Stimulated activated CD8-positive, alpha-beta memory T cell treated with anti-CD3 and anti-CD28 coated beads, Interleukin-7, amount 100 ng/mL, for 4 hours (primary cell): ENCODE results near the gene SLC24A5.

Experiments used
- DNase-seq, 2 donors: peaks; one replicate each; pipeline ENCODE4 v3.0.0-alpha.2; 2020; ENCODE audit warnings: low read depth in 2 of 2

Gene SLC24A5

GRCh38 chr15:48112242-48112641 is 8.5 kb upstream of the SLC24A5 start:
- DNase-seq: no peak

DNA sequence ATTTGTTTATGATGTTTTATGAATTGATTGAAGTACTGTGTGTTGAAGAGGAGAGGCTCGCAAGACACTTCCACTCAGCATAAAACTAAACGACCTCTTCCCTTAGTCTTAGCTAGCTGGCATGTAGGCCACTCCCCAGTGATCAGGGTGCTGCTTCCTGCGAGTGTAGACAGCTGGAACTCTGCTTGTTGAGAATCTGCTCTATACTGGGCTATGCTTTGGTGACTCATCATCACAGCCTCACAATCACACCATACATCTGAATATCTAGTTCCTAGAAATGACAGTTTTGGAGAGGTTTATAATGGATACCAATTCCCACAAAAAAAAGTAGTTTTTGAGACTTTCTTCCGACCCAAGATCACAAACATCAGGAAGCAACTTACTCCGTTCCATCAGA is 1.5 kb upstream of the SLC24A5 start:
- no peak for DNase-seq

DNA sequence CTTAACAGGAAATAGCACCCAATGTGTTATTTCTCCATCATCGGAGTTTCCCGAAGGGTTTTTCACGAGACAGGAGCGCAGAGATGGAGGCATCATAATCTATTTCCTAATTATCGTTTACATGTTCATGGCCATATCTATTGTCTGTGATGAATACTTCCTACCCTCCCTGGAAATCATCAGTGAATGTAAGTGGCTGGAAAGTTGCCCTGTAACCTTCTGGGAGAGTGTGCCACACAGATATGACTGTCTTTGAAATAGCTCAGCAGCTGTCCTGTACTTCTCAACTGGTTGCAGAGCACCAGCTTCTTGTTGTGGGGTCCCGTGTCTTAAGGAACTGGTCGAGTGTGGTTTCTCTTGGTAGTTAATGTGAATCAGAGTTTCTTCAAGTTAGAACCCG is 1.1 kb downstream of the SLC24A5 start:
- DNase-seq: no peak

DNA sequence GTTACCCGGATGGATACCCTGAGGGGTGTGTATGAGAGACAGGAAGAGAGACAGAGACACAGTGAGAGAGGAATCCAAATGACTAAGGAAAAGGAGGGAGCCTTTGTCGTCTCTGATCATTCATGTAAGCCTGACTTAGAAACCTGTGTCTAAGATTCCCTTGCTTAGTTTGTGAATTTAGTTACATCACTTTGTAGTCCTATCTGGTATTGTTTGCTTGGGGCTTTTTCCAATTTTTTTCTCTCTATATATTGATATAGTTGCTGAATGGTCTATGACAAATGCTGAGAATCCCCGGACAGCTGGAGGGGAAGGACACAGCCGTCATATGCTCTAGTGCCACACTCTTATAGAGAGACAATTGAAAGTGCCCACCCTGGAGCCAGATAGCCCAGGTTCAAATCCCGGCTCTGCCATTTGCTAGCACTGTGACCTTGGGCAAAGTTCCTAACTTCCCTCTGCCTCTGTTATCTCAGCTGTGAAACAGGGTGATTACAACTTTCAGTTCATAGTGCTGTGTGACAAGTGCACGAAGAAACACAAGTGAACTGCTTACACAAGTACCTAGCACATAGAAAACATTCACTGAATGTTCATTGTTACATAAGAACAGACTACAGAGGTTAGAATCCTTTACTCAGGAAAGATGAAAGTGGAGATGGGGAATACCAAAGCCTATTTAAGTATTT is 6.0 kb downstream of the SLC24A5 start:
- no peak for DNase-seq

- no peak for DNase-seq
These were observed 10.5 kb downstream of the SLC24A5 start for GRCh38 chr15:48131324-48131723.

DNA sequence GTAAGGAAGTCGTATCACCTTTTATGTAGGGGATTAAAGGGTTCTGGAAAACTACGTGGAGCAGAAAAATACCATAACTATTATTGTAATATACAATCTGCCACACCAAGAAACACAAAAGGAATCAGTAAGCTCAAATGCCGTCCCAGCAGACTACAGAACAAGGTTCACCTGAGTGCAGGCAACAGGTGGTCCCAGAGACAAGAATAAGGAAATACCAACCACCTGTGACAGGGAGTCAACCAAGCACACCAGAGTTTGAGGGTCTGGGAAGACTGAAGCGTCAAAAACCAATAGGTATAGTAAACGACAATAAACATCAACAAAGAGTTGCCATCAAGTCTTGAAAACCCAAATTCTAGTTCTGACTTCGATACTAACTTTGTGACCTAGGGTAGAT is 12.1 kb downstream of the SLC24A5 start:
- DNase-seq: no peak

DNA sequence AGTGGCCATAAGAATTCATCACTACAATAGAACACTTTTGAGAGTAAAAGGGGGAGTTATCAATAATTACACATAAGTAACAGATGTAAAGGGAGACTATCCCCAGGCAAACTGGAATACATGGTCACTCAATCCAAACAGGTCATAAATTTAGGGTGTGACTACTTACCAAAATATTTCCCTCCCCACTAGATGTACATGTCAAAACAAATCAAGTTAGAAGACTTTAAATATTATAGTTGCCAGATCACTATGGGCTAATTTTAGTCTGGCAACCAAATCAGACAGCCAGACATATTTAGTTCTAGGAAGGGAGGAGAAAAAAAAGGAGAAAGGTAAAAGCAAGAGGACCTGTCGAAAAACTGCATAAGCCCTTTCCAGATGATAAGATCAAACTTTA is 23.1 kb downstream of the SLC24A5 start:
- no peak for DNase-seq

DNA sequence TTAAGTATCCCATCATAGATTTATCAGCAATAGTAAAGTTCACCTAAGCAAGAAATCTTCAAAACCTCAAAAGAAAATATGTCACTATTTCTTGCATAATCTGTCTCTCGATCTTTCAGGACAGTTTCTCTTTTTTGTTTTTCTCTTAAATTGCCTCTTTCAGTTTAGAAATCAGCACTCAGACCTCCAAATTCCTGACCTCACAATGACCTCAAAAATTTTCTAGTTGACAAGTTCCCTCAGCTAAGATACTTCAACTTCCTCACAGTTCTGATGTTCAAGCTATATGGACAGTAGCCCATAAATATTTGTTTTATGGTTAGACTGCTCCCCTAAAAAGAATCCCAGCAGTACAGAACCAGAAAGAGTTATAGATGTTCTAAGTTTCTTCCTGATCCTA is 24.1 kb downstream of the SLC24A5 start:
- DNase-seq: no peak

GRCh38 chr15:48145923-48146322 is 25.1 kb downstream of the SLC24A5 start:
- no peak for DNase-seq

GRCh38 chr15:48147358-48147757 is 26.6 kb downstream of the SLC24A5 start:
- no peak for DNase-seq

DNA sequence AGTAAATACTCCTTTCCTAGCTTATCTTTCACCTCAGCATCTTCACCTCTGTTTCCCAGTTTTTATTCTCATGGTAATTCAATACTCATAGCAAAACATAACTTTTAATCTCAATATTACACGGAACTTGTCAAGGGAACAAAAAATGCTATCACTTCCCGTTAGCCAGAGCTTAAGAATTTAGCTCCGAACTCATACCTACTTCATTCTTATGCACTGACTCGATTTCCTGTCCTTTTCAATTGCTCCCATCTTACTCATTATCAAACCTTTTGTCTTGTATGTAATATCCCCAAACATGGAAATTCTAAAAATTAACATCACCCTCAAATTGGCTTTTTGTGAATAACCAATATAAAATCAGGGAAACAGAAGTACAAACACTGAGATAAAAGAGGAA is 29.1 kb downstream of the SLC24A5 start:
- no peak for DNase-seq

- DNase-seq: no peak
These were observed 32.7 kb downstream of the SLC24A5 start for GRCh38 chr15:48153526-48153925.

- DNase-seq: no peak
These were observed 47.8 kb downstream of the SLC24A5 start for GRCh38 chr15:48168616-48169015.

GRCh38 chr15:48170981-48171380 is 50.2 kb downstream of the SLC24A5 start:
- DNase-seq: no peak

GRCh38 chr15:48175126-48175525 is 54.3 kb downstream of the SLC24A5 start:
- DNase-seq: no peak

DNA sequence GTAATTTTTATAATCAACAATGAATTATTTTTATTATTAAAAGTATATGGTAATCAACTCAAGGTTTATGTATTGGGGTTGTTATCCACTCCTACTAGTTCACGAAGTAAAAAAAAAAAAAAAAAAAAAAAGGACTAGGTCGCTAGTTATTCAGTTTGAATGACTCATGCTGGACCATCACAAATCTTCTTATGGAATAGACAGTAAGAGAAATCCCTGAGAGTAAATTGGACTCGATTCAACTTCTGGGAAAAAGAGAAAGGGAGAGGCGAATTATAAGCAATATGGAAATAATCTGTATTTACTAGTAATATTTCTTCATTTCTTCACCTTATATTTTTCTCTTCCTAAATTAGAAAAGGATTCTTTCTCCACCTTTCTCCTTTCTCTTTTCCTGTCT is 55.3 kb downstream of the SLC24A5 start:
- DNase-seq: no peak

- no peak for DNase-seq
These were observed 56.2 kb downstream of the SLC24A5 start for GRCh38 chr15:48176957-48177356.

- DNase-seq: no peak
These were observed 56.6 kb downstream of the SLC24A5 start for GRCh38 chr15:48177383-48177765.

GRCh38 chr15:48177766-48178647 is 57.2 kb downstream of the SLC24A5 start, which contains the start of gene MYEF2:
MYEF2 (minus strand) TSS chr15:48178295; CDS start chr15:48178237, 58 bp downstream.
- peak; percentile 43 to 48 for DNase-seq

DNA sequence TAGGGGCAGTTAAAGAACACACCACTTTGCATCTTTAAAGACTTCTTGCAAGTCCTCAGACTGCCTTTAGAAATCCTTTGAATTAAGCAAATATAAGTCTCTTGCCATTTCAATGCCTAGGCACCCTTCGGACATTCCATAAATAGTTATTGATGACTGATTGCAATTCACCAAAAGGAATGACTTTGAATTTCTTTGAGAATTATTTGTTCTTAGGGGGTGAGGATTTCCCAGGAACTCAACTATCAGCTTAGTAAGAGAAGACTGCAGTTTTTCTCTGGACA is 57.8 kb downstream of the SLC24A5 start:
- DNase-seq: no peak

DNA sequence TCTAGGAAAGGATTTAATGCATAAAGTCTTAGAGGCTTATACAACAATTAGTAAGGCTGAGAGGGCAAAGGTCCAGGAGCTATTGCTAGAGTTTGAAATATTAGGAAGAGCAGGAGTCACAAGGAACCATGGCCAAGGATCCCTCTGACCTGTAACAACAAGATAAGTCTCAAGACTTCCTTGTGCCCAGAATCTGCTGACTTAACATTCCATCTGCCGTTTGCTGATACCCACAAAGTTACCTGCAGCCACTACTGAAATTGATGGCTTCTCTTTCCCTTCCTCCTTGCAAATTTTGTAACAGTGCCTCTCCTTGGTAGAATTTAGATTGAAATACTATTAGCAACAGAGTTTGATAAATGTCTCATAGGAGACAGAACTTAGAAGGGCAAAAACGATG is 62.0 kb downstream of the SLC24A5 start:
- DNase-seq: no peak

GRCh38 chr15:48185529-48185928 is 64.7 kb downstream of the SLC24A5 start:
- DNase-seq: no peak

DNA sequence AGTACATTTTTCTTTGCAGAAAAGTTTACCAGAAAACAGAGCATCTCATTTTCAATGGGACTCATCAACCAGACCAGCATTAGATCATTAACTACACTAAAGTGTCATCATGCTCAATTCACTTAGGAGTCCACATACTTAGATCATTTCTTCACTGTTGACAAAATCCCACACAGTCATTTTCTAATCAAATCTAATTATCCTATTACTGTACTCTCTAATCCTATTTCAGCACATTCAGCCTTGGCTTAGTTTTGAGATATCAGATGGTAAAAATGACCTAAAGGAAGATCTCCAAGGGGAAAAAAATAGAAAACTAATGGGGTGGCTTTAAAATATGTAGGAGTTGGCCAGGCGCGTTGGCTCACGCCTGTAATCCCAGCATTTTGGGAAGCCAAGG is 65.5 kb downstream of the SLC24A5 start:
- DNase-seq: no peak
